ENCODE results near the gene C17orf113.

C17orf113 gene

DNA sequence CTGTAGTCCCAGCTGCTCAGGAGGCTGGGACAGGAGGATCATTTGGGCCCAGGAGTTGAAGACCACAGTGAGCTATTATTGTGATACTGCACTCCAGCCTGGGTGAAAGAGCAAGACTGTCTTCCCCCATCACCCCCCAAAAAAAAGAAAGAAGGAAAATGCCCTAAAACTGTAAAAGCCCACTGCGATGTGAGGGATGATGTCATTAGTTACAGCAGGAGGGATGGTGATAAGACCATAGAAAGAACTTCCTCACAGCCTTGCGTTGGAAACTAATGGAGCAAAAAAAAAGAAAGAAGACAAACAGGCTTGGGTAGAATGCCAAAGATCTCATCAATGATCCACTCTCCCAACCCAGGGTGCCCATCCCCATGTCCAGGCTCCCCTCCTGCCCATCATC lies 29.1 kb upstream of the C17orf113 start:
- no peak for DNase-seq (ENCODE audit: low read depth in 2 of 2)
- no peak overlapping the region for H3K4me3 ChIP-seq (replicated peaks in 1 of 2; ENCODE audit: low read depth in 2 of 2, low read length in 2 of 2)
- TF ChIP-seq, protein P1, sequence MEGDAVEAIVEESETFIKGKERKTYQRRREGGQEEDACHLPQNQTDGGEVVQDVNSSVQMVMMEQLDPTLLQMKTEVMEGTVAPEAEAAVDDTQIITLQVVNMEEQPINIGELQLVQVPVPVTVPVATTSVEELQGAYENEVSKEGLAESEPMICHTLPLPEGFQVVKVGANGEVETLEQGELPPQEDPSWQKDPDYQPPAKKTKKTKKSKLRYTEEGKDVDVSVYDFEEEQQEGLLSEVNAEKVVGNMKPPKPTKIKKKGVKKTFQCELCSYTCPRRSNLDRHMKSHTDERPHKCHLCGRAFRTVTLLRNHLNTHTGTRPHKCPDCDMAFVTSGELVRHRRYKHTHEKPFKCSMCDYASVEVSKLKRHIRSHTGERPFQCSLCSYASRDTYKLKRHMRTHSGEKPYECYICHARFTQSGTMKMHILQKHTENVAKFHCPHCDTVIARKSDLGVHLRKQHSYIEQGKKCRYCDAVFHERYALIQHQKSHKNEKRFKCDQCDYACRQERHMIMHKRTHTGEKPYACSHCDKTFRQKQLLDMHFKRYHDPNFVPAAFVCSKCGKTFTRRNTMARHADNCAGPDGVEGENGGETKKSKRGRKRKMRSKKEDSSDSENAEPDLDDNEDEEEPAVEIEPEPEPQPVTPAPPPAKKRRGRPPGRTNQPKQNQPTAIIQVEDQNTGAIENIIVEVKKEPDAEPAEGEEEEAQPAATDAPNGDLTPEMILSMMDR (IDR thresholded peaks at IDR 0.05; ENCODE audit: low read depth, low read length), result no peak

DNA sequence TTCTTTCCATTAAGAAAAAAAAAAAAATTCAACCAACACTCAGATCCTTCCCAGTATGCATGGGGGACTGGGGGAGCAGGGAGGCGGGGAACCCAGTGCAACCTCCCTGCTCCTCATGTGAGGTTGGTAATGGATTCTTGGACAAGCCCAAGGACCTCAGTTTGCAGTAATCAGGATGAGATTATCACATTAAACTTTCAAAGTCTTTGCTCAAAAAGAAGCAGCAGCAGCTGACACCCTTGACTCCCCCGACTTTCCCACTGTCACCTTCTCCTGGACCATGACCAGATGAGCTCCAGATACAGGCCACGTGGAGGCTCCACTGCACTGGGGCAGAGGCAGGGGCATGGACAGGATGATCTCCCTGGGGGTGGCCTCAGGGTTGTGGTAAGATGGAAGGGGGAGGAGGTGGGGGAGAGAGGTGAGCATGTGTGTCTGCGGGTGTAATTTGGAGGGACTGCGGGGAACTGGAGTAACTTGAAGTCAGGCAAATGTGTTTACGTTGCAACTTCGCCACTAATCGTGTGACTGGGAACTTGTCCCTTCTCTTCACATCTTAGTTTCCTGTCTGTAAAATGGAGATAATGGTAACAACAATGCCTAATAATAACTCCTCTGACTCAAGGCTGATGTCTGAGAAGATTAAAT lies 28.1 kb upstream of the C17orf113 start:
- no peak for DNase-seq (ENCODE audit: low read depth in 2 of 2)
- TF ChIP-seq, protein P1 (IDR thresholded peaks at IDR 0.05; ENCODE audit: low read depth, low read length), result no peak
- no peak overlapping the region for H3K4me3 ChIP-seq (replicated peaks in 1 of 2; ENCODE audit: low read depth in 2 of 2, low read length in 2 of 2)

DNA sequence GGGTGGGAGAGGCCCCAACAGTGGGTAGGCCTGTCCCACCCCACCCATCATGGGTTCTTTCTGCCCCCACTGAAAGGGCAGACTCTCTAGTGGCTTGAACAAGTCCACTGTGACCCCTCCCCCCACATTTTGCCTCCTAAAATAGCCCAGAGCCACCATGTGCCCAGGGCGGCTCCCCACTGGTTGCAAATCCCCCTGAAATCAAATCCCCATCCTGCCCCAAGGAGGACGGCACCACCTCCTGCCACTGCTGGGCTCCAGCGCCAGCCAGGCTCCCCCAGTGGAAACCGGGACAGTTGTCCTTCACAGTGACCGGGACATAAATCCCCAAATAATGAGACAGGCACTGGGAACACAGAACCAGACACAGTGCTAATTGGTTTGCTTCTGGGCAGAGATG lies 27.4 kb upstream of the C17orf113 start:
- TF ChIP-seq, protein P1 (IDR thresholded peaks at IDR 0.05; ENCODE audit: low read depth, low read length), result no peak
- no peak for DNase-seq (ENCODE audit: low read depth in 2 of 2)
- H3K4me3 ChIP-seq (replicated peaks in 1 of 2; ENCODE audit: low read depth in 2 of 2, low read length in 2 of 2), result no peak overlapping the region

DNA sequence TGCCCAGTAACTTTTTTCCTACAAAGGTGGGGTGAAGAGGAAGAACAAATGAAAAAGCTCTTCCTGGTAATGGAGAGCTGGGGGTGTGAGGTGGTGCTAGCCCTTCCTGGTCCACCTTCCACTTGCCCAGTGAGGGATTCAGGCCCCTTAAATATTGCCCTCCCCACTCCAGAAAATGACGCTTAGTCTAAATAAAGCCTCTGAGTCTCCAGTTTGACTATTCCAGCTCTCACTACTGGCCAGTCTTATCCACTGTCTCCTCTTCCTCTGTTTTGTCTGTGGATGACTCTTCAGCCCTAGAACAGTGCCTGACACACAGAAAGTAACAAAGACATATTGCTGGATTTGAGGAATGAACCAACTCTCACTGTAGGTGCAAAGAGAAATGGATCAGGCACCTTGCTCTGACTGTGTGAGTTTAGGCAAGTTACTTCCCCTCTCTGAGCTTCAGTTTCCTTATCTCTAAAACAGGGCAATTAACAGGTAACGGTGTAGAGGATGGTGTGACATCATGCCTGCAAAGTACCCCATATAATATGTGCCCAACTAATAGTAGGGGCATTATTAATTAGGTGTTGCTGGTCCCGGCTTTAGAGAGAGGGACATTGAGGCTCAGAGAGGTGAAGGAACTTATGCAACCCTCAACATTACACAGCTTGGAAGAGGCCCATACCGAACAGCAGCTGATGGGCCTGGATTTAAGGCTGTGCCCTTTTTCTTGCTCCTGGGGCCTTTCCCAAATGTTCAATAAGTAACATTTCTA lies 26.6 kb upstream of the C17orf113 start:
- H3K4me3 ChIP-seq (replicated peaks in 1 of 2; ENCODE audit: low read depth in 2 of 2, low read length in 2 of 2), result no peak overlapping the region
- TF ChIP-seq, protein P1 (IDR thresholded peaks at IDR 0.05; ENCODE audit: low read depth, low read length), result no peak
- DNase-seq (ENCODE audit: low read depth in 2 of 2), result no peak

DNA sequence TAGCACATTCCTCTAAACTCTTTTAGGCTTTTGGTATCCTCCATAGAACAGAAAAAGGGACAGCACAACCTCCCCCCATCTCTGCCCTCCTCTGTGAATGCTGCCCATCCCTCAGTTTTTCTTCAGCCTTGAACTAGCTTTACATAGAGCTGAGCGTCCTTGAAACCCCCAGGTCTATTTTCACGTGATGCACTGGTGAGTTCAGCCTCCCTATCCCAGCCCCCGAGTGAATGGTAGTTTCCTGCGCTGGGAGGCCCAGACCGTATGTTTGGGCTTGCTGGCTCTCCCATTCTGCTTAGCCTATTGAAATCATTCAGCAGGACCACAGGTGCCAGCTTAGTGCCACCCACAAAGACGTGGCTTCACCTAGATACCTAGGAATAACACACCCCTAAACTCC lies 25.4 kb upstream of the C17orf113 start:
- no peak overlapping the region for H3K4me3 ChIP-seq (replicated peaks in 1 of 2; ENCODE audit: low read depth in 2 of 2, low read length in 2 of 2)
- TF ChIP-seq, protein P1 (IDR thresholded peaks at IDR 0.05; ENCODE audit: low read depth, low read length), result no peak
- DNase-seq (ENCODE audit: low read depth in 2 of 2), result no peak

DNA sequence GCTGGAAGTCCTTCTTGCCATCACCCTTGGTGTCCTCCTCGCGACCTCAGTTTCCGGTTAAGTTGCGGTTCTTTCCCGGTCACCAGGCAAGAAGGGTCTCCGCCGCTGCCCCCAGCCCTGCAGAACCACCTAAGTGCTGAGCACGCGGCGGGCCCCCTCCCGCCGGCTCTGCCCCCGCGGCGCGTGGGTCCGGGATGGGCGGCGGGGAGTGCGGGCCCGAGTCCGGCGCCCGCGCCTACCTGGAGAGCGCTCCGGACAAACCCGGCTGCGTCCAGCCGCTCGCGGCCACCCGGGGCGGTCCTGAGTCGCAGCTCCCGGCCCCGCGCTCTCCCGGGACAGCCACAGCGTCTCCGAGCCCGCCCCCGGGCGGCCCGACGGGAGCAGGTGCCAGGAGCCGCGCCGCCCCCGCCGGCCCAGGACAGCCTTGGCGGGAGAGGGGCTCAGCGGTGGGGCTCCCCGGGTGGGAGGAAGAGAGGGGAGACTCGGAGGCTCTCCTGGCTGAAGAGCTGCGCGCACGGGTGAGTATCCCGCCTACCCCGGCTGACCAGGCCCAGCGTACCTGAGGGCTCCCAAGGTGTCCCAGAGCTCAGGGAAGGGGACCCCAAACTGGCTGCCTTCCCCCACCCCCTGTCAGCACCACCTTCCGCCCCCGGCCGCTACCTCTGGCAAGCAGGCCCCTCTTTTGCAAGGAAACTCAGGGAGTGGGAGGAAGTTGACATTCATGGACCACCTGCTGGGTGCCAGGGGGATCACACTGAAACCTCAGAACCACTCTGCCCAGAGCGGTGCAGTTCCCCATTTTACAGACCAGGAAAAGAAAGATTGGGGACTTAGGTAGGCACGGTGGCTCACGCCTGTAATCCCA lies 22.2 kb upstream of the C17orf113 start:
- TF ChIP-seq, protein P1 (IDR thresholded peaks at IDR 0.05; ENCODE audit: low read depth, low read length), result no peak
- DNase-seq (ENCODE audit: low read depth in 2 of 2), result no peak
- H3K4me3 ChIP-seq (replicated peaks in 1 of 2; ENCODE audit: low read depth in 2 of 2, low read length in 2 of 2), result peak overlapping the region; percentile 3 to 10
